DMS153 treated with DMSO at 0.1 percent for 48 hours (cell line): ENCODE measurements around the gene STMN3.

ENCODE experiments used
- DNase-seq: peaks from one replicate; lab custom pipeline; 2025; ENCODE audit not compliant: unreplicated experiment; lab: John Stamatoyannopoulos, UW

STMN3 gene

DNA sequence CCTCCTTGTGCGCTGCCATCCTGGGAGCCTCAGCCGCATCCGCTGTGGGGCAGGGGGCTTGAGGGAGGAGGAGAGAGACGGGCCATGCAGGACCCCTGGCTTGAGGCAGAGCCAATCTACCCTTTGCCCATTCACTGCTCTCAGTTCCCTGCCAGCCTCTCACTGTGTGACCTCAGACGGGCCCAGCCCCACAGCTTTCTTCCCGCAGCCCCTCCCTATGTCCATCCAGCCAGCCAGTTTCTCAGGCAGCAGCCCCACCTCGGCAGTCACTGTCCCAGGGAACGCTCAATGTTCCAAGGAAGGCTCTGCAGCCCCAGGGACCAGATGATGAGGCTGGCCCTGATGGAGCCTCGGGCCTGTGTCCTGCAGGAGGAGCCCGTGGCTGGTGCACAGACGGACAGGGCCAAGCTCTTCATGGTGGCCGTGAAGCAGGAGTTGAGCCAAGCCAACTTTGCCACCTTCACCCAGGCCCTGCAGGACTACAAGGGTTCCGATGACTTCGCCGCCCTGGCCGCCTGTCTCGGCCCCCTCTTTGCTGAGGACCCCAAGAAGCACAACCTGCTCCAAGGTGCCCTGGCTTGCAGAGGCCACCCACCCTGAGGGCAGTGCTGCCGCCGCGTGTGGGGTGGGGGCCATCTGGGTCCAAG lies 39.3 kb upstream of the STMN3 start:
- no peak for DNase-seq

DNA sequence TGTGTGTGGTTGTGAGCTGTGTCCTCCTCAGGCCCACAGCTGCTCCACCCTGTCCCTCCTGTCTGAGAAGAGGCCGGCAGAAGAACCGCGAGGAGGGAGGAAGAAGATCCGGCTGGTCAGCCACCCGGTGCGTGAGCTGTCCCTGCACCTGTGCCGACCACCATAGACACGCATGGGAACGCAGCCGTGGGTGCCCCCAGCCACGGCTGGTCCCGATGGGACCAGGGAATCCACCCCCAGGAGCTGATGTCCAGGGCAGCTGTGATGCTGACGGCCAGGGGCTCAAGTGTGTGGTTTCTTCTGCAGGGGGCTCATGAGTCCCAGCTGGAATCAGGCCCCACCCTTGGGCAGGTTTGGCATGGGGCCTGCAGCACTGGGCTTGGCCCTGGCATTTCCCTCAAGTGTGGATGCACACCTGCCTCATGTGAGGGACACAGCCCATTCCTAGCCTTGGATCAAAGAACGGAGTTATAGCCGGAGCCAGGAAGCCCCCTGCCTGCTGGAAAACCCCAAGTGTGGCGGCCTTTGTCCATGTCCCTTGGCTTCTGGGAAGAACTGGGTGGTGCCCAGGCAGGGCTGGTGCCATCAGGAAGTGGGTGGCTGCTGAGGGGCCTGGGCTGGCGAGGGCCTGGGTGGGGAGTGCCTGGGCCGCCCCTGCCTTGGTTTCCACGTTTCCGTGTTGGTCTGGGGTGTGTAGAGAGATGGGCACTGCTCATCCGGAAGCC lies 38.6 kb upstream of the STMN3 start:
- no peak for DNase-seq

GRCh38 chr20:63690898-63691710 lies 37.9 kb upstream of the STMN3 start:
- DNase-seq, result no peak

GRCh38 chr20:63690003-63690897 lies 37.0 kb upstream of the STMN3 start:
- no peak for DNase-seq

DNA sequence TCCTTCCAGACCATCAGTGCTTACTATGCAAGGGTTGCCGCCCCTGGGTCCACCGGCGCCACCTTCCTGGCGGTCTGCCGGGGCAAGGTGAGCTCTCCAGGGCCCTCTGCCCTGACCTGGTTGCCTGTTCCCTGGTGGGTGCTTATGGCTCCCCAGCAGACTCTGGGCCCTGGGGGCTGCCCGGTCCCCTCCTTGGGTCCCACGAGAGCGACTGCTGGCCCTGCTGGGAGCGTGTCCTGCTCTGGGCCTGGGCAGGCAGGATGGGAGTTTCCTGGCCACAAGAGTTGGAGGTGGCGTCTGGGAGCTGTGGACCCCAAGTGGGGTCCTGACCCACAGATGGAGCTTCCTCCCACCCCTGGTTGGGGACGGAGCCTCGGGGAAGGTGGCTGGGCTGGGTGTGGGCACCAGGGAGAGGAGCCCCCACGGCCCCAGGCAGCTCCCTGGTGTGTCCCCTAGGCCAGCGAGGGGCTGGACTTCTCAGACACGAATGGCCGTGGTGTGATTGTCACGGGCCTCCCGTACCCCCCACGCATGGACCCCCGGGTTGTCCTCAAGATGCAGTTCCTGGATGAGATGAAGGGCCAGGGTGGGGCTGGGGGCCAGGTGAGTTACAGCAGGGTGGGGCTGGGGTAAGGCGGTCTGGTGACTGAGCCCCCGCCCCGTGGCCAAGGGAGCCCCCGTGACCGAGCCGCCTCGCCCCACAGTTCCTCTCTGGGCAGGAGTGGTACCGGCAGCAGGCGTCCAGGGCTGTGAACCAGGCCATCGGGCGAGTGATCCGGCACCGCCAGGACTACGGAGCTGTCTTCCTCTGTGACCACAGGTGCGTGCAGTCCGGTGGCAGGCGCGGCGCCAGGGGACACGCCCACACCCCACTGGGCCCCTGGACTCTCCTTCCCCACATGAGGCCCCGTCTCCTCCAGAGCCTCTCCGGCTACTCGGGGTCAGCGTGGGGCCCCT lies 36.1 kb upstream of the STMN3 start:
- DNase-seq, result no peak

DNA sequence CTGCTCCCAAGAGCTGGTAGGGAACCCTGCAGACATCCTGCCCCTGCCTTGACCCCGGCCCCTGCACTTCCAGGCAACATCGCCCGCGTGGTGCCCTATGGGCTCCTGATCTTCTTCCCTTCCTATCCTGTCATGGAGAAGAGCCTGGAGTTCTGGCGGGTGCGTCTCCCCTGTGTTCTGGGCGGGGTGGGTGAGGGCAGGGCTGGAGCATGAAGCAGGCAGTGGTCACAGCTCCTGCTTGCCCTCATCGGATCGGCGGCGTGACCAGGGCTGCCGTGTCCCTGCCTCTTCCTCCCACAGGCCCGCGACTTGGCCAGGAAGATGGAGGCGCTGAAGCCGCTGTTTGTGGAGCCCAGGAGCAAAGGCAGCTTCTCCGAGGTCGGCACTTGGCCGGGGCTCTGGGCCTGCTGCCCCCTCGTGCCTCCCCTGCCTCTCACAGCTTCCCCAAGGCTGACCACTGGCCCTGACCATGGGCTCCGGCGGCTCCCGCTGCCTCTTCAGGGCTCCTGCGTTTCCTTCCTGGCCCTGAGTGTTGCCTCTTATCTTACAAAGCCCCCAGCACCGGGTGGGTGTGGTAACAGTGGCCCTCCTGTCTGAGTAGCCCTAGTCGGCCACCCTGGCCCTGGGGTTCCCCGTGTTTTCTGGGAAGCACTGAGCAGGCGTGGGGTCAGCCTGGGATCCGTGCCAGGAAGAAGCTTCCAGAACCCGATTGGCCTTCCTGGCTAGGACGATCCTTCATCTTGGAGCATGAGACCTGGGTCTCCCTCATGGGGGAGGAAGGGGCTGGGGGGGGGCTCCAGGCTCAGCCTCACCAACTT lies 35.2 kb upstream of the STMN3 start:
- no peak for DNase-seq

GRCh38 chr20:63687419-63688178 lies 34.4 kb upstream of the STMN3 start:
- no peak for DNase-seq

DNA sequence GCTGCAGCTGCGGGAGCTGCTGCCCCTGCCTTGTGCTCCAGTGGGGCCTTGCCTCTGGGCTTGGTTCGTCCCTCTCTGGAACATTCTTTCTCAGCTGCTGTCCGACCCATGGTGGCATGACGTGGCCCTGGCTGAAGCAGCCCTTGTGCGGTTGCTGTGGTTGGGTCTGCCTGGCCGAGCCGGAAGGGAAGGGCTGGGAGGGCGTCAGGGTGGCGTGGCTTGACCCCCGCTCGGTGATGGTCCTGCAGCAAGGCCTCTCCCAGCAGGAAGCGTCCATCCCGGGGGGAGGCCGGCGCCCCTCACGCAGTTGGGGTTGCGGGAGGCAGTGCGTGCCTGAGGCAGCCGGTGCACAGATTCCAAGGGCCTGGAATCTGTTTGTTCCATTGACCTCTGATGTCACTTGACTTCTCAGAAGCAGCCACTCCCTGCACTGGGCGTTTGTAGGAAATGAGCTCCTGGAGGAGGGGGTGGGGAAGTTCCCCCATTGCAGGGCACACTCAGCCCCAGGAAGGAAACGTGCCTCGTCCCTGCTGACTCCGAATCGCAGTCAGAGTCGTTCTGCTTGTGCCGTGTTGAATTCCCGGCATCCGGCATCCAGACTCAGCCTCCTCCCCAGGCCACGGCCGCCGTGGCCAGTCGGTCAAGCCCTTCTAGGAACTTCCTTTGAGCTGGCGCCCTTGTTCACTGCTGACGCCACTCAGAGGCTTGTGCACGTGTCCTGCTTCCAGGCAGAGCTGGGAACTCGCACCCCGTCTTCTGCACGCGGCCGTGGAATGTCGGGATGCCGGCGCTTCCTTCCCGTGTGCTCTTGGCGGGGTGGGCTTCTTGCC lies 33.5 kb upstream of the STMN3 start:
- DNase-seq, result no peak

DNA sequence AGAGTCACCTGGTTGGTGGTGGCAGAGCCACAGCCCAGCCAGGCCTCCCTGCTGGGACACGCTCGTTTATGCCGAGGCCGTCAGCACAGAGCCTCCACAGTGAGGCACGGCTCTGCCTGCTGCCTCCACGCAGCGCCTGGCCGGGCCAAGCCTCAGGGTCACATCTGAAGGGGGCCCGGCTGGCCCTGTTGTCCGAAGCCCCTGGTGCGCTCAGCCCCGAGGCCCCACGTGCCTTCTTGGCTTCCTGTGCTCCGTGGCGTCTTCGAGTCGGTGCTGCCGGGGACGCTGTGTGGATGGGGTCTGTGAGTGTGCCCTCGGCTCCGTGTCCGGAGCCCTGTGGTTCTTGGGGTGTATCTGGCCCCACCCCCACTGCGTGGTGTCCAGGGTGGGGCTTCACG lies 32.9 kb upstream of the STMN3 start:
- DNase-seq, result no peak

DNA sequence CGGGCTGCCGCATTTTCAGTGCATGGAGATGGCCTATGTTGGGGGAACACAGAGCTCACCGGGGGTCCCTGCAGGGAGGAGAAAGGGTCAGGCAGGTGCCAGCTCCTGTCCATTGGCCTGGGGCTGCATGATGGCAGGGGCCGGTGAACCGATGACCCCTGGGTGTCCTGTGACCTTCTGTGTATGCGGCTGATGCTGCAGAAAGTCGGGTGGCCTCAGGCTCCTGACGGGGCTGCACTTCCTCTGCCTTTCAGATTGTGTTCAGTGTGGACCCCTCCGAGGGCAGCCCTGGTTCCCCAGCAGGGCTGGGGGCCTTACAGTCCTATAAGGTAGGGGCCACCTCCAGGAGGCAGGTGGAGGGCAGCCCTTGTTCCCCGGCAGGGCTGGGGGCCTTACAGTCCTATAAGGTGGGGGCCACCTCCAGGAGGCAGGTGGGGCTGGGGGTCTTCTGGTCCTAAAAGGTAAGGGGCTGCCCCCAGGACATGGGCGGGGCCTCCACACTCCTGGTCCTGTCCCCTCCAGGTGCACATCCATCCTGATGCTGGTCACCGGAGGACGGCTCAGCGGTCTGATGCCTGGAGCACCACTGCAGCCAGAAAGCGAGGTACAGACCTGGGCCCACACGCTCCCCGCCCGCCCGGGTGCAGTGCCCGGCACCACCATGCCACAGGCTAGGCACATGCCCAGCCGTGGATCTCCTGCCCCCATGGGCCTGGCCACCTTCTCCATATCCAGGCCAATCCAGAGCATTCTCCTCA lies 32.2 kb upstream of the STMN3 start:
- DNase-seq, result no peak

DNA sequence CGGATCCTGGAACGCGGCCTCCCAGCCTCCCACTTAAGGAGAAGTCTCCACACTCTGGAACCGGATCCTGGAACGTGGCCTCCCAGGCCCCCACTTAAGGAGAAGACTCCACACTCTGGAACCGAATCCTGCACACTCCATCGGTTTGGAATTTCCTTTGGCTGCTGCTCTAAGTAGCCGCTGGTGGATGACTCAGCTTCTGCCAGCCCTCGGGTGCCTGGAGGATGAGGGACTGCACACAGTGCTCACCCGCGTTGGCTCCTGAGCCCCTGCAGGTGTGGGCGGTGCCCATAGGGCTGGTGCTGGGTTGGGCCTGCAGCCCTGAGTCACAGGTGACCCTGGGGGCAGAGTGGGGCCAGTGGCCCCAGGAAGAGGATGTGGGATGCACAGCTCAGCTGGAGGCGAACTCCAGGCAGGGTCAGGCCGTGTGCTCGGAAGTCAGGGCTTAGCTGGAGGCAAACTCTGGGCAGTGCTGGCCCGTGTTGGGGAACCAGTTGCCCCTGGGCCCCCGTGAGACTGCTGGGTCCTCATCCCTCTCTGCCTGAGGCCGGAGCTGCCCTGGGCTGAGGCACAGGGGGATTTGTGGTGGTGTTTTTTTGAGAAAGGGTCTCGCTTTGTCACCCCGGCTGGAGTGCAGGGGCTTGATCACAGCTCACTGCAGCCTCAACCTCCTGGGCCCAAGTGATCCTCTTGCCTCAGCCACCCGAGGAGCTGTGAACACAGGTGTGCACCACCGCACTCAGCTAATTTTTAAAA lies 29.3 kb upstream of the STMN3 start:
- no peak for DNase-seq

- no peak for DNase-seq
These were observed 28.5 kb upstream of the STMN3 start for GRCh38 chr20:63681609-63682142.

DNA sequence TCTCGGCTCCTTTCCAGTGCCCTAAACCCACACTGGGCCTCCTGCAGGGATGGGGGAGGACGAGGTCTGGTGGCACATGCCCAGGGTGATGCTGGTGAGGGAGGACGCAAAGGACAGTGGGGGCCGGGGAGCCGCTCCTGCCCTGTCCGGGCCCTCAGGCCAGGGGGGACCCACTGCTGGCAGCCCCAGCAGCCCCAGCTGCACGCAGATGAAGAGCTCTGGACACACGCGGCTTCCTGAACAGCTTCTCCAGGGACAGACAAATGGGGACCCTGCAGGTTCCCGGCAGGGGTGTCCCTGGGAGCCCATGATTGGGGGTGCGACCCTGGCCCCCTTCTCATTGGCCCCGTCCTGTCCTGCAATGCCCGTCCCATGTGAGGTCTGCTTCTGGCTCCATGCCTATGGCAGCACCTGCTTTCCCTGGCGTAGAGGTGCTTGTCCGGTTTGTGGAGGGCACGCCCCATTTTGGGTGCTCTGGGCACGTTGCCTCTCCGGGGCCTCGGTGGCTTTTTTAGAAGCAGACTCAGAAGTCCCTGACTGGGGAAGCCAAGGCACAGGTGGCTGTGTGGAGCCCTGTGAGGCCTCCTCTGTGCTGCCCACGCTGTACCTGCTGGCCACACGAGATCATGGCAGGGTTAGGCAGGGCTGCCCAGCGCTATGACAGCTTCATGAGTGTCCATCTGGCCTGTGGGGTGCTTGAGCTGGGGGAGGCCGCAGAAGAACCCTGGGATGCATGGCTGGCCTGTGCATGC lies 27.8 kb upstream of the STMN3 start:
- no peak for DNase-seq

GRCh38 chr20:63680427-63680826 lies 27.2 kb upstream of the STMN3 start:
- DNase-seq, result no peak

DNA sequence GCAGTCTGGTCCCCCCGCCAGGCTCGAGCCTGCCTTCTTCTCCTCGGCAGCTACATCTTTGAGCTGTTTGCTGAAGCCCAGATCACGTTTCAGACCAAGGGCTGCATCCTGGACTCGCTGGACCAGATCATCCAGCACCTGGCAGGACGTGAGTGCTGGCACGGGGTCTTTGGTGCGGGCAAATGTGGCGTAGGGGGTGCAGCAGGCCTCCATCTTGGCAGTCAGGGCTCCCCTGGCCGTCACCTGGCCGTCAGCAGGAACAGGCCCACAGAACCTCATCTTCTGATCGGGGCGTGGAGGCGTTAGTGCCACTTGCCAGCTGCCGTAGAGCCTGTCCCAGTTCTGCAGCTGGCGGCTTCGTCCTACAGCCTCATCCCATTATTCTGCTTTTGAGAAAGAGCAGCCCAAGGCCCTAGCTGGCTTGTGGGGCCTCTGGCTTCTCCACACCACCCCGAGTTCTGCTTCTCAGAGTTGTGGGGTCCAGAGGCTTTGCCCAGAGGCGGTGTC lies 26.6 kb upstream of the STMN3 start:
- DNase-seq, result no peak
